Measurements from ENCODE around the gene EQTN.

GRCh38 chr9:27344776-27345175, 47.8 kb upstream of the EQTN start:
- TF ChIP-seq POLR2A (IDR thresholded peaks at IDR 0.05; ENCODE audit: low read depth, low read length) (no peak), POLR2AphosphoS5 (IDR thresholded peaks at IDR 0.05; ENCODE audit: low read depth, low read length) (no peak), TAF1 (IDR thresholded peaks at IDR 0.05; ENCODE audit: low read depth, low read length) (no peak), SPI1 (IDR thresholded peaks at IDR 0.05; ENCODE audit: low read depth, low read length) (no peak), PAX5 (IDR thresholded peaks at IDR 0.05; ENCODE audit: insufficient read depth, low read length, severe bottlenecking) (no peak)

All from GM12891 (cell line).